GM18526 (cell line): Measurements from ENCODE around the gene ZNF423.

Source experiments
- POLR2A ChIP-seq: IDR thresholded peaks from 3 replicates; pipeline ENCODE4 v1.6.1; 2011; ENCODE audit not compliant: insufficient read length; ENCODE audit errors: extremely low read depth

ZNF423 gene

GRCh38 chr16:49514073-49514980, 341.6 kb downstream of the ZNF423 start:
- TF ChIP-seq POLR2A = no peak

- no peak for TF ChIP-seq POLR2A
Observed at GRCh38 chr16:49513040-49513439, 342.9 kb downstream of the ZNF423 start.

GRCh38 chr16:49510654-49511305, 345.1 kb downstream of the ZNF423 start:
- TF ChIP-seq POLR2A = no peak

- no peak for TF ChIP-seq POLR2A
Observed at GRCh38 chr16:49510141-49510540, 345.8 kb downstream of the ZNF423 start.

- TF ChIP-seq POLR2A = no peak
Observed at GRCh38 chr16:49505556-49505955, 350.4 kb downstream of the ZNF423 start.

GRCh38 chr16:49504626-49505025, 351.3 kb downstream of the ZNF423 start:
- no peak for TF ChIP-seq POLR2A

GRCh38 chr16:49504023-49504364, 351.9 kb downstream of the ZNF423 start:
- no peak for TF ChIP-seq POLR2A

- TF ChIP-seq POLR2A = no peak
Observed at GRCh38 chr16:49503256-49504022, 352.5 kb downstream of the ZNF423 start.

GRCh38 chr16:49502136-49502881, 353.6 kb downstream of the ZNF423 start:
- TF ChIP-seq POLR2A = no peak

- no peak for TF ChIP-seq POLR2A
Observed at GRCh38 chr16:49499869-49500610, 355.9 kb downstream of the ZNF423 start.

GRCh38 chr16:49499414-49499785, 356.5 kb downstream of the ZNF423 start:
- TF ChIP-seq POLR2A = no peak

GRCh38 chr16:49498666-49499413, 357.1 kb downstream of the ZNF423 start:
- TF ChIP-seq POLR2A = no peak

- no peak for TF ChIP-seq POLR2A
Observed at GRCh38 chr16:49498264-49498663, 357.6 kb downstream of the ZNF423 start.

GRCh38 chr16:49497466-49497865, 358.4 kb downstream of the ZNF423 start:
- TF ChIP-seq POLR2A = no peak
